GM20431 (cell line): Measurements from ENCODE around the gene ZNF560.
"Not testable (repeated sequence)": the region's sequence is repeated elsewhere in the genome, so short reads cannot be mapped to it uniquely, and the experiment has no call there.

ENCODE experiments used
- in situ Hi-C: fragments of 300-500 bp; cut with MseI, MboI; formaldehyde crosslinking; loops from one replicate; pipeline ENCODE4 v1.15.0; 2020; ENCODE audit warnings: low sequenced_read_pairs; ENCODE audit not compliant: unreplicated experiment

Gene ZNF560

GRCh38 chr19:9498183-9498902 is at the start of gene ZNF560:
ZNF560 (minus strand) TSS chr19:9498616; CDS start chr19:9475313, 23,303 bp downstream.
- in situ Hi-C loops: no loop called here

- in situ Hi-C loops: no loop called here
These were observed 49.5 kb upstream of the ZNF560 start for GRCh38 chr19:9547870-9548269.

- in situ Hi-C loops: not testable (repeated sequence)
These were observed 42.9 kb upstream of the ZNF560 start for GRCh38 chr19:9541281-9541680.

GRCh38 chr19:9539921-9540320 is 41.5 kb upstream of the ZNF560 start:
- in situ Hi-C loops: not testable (repeated sequence)

GRCh38 chr19:9539201-9539600 is 40.8 kb upstream of the ZNF560 start:
- in situ Hi-C loops: not testable (repeated sequence)

- in situ Hi-C loops: no loop called here
These were observed 40.0 kb upstream of the ZNF560 start, which contains the start of gene ZNF426 for GRCh38 chr19:9538183-9539058. ZNF426 (minus strand) TSS chr19:9538645; CDS start chr19:9536232, 2,413 bp downstream.

- in situ Hi-C loops: no loop called here
These were observed 37.5 kb upstream of the ZNF560 start for GRCh38 chr19:9535934-9536333.

- in situ Hi-C loops: no loop called here
These were observed 33.5 kb upstream of the ZNF560 start for GRCh38 chr19:9531933-9532332.

- in situ Hi-C loops: no loop called here
These were observed 30.4 kb upstream of the ZNF560 start for GRCh38 chr19:9528757-9529336.

- in situ Hi-C loops: no loop called here
These were observed 25.6 kb upstream of the ZNF560 start for GRCh38 chr19:9523885-9524474.

- in situ Hi-C loops: no loop called here
These were observed 8.9 kb upstream of the ZNF560 start for GRCh38 chr19:9507285-9507684.

- in situ Hi-C loops: no loop called here
These were observed 2.4 kb upstream of the ZNF560 start for GRCh38 chr19:9500796-9501195.

GRCh38 chr19:9494096-9494495 is 4.3 kb downstream of the ZNF560 start:
- in situ Hi-C loops: no loop called here

- in situ Hi-C loops: no loop called here
These were observed 11.4 kb downstream of the ZNF560 start for GRCh38 chr19:9487016-9487415.

GRCh38 chr19:9485140-9485539 is 13.3 kb downstream of the ZNF560 start:
- in situ Hi-C loops: no loop called here

- in situ Hi-C loops: no loop called here
These were observed 23.4 kb downstream of the ZNF560 start for GRCh38 chr19:9474975-9475374.

GRCh38 chr19:9467161-9467560 is 31.3 kb downstream of the ZNF560 start:
- in situ Hi-C loops: no loop called here

GRCh38 chr19:9461938-9462337 is 36.5 kb downstream of the ZNF560 start:
- in situ Hi-C loops: no loop called here

GRCh38 chr19:9456018-9456689 is 42.3 kb downstream of the ZNF560 start:
- in situ Hi-C loops: no loop called here

- in situ Hi-C loops: no loop called here
These were observed 44.5 kb downstream of the ZNF560 start for GRCh38 chr19:9453953-9454352.
